GM19452 (cell line): ENCODE results near the gene ATP5F1D.
"Not testable (repeated sequence)": the region's sequence is repeated elsewhere in the genome, so short reads cannot be mapped to it uniquely, and the experiment has no call there.

Experiments
- ATAC-seq: cut with Tn5 transposase; IDR thresholded peaks from one replicate; pipeline ENCODE4 v1.9.1; 2021; ENCODE audit not compliant: unreplicated experiment

The ATP5F1D gene

DNA sequence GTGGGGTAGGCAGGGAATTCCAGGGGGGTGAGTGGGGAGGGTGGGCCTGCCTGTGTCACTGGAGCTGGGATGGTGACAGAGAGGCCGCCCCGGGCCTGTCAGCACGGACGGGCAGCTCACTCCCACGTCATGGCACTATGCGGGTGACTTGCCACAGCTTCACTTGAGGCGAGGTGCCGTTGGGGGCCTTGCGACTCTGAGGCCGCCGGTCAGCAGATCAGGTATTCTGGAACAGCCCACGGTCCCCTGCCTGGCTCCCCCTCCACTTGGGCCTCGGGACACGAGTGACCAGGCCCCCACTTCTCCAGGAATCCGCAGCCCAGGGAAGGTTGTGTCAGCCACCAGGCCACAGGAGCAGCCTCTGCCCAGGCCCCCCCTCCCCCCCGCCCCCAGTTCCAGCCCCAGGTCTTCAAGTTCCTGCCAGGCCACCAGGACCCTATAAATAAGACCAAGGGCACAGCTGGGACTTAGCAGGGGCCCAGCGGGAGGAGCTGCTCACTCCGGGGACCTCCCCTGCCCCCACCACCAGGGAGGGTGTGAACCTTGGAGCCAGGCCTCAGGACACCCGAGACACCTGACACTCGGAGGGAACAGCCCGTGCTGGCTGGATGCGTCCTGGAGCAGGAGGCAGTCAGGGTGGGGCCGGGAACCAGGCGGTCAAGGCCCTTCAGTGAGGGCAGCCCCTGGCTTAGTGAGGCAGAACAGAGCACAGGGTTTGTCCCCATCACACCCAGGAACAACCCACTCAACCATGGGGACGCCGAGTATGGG, 4.1 kb downstream of the ATP5F1D start:
- no peak for ATAC-seq

DNA sequence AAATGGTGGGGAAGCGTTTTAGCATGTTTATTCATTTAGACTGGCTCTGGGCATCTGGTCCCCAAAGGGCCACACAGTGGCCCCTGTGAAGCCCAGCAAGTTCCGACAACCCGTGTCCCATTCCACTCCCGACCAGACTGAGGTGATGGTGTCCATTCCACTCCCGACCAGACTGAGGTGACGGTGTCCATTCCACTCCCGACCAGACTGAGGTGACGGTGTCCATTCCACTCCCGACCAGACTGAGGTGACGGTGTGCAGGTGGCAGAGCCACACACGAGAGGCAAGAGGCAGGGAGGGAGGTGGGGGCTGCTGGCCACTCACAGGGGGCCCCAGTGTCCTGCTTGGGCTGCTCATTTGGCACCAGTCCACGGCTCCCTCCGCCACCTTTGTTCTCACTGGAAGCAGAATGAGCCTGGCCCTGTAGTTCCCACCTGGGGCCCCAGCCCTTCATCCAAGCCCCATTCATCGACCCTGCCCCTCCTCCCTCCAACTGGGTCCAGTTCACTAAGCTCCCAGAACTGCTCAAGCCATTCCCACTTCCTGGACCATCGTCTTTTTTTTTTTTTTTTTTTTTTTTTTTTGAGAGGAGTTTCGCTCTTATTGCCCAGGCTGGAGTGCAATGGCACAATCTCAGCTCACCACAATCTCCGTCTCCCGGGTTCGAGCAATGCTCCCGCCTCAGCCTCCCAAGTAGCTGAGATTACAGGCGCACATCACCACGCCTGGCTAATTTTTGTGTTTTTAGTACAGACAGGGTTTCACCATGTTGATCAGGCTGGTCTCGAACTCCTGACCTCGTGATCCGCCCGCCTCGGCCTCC, 4.9 kb downstream of the ATP5F1D start:
- ATAC-seq: not testable (repeated sequence)

DNA sequence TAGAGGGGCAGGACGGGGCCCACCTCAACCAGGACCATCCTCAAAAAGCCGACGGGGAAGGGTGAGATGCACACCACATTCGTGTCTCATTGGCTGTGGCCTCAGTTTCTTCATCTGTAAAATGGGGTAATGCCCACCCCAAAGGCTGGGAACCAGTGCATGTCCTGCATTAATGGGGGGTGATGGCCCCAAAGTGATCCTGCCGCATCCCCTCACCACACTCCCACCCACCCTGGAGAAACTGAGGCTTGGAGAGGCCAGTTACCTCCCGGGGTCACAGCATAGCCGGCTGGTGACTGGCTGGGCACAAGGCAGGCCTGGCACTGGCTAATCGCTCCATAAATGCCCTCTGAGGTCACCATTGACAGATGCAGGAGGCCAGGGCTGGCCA, 6.2 kb downstream of the ATP5F1D start:
- ATAC-seq: no peak

DNA sequence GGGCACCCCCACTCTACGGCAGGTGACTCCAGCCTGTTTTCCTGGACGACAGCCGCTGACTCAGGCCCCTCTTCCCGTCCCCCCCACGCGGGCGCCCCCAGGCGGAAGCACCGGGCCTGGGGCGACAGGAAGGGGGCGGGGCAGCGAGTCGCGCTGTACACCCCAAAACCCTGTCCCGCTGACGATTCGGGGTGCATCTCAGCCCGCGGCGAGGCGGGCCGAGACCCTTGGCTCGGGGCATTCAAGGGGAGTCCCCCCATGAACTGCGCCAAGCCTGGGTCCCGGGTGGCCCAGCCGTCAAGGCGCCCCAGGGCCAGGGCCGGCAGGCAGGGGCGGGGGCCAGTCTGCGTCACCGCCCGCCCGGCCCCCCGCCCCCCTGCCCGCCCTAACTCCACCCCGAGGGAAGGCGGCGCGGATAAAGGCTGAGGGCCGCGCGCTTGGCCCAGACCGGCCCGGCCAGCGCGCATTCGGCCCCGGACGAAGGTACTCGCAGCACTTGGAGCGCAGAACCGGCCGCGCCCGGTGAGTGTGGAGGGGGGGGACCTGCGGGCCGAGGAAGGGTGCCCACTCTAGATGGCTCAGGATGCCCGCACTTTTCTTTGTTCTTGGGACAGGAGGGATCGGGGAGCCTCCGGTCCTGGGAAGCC, 6.7 kb downstream of the ATP5F1D start, which contains the start of gene MIDN:
Gene MIDN (plus strand): TSS at position 445 of the 647 bp plus-strand sequence. CDS start 1,714 bp downstream, outside the sequence.
- ATAC-seq: peak; percentile 15

DNA sequence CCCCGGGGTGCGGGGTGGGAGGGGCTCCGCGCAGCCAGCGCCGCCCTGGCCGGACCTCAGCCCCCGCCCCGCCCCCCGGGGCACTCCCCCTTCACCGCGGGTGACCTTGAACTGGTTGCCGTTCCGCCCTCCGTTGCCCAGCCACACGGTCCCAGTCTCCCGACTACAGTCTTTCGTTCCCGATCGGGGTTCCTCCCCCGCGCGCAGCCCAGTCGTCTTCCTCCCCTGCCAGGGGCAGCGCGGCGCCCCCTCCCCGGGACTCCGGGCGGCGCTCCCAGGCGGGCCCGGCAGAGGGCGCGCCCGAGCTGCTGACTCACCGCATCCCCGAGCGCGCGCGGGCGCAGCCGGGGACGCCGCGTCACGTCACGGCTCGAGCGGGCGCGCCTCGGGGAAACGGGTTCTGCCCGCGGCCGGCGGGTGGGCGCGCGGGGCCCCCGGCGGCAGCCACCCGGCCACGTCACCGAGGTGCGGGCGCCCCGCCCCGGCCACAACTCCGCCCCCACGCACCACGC, 7.3 kb downstream of the ATP5F1D start:
- ATAC-seq: peak; percentile 24

DNA sequence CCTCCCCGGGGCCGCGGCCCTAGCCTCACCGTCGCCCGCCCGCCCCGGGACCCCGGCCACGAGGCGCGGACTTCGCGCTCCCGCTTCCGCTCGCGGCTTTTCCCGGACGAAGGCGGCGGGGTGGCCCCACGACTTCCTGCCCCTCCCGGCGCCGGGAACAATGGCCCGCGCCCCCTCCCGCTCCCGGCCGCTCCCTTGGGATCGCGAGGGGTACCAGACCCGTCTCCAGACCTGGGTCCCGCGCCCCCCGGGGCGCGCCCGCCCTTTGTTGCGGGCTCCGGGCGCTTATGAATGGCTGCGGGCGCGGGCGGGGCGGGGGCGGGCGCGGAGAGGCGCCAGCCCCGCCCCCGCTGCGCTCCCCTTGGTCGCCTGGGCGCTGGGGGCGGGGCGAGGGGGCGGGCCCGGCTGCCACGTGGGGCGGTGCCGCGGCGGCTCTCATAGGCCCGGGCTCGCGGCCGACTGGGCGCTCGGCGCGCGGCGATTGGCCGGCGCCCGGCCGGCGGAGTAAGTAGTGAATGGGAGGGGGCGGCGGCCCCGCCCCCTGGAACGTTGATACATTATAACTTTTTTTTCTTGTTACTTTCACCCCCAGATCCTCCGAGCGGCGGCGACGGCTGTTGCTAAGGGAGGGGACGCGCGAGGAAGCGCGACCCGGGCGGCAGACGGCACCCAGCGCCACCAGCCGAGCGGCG, 7.9 kb downstream of the ATP5F1D start:
- ATAC-seq: peak; percentile 42

DNA sequence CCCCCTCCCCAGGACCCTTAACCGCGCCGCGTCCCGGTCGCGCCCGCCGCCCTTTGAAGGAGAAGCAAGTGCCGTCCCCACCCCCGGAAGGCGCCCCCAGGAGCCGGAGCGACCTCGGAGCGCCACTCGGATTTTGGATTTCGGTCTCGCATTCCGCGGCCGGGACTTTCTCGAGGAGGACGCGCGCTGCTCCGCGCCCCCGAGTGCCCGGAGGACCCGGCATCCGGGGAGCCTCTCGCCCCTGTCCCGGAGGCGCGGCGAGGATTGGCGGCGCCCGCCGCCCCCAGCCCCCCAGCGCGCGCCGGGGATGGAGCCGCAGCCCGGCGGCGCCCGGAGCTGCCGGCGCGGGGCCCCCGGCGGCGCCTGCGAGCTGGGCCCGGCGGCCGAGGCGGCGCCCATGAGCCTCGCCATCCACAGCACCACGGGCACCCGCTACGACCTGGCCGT, 8.5 kb downstream of the ATP5F1D start:
- ATAC-seq: no peak

DNA sequence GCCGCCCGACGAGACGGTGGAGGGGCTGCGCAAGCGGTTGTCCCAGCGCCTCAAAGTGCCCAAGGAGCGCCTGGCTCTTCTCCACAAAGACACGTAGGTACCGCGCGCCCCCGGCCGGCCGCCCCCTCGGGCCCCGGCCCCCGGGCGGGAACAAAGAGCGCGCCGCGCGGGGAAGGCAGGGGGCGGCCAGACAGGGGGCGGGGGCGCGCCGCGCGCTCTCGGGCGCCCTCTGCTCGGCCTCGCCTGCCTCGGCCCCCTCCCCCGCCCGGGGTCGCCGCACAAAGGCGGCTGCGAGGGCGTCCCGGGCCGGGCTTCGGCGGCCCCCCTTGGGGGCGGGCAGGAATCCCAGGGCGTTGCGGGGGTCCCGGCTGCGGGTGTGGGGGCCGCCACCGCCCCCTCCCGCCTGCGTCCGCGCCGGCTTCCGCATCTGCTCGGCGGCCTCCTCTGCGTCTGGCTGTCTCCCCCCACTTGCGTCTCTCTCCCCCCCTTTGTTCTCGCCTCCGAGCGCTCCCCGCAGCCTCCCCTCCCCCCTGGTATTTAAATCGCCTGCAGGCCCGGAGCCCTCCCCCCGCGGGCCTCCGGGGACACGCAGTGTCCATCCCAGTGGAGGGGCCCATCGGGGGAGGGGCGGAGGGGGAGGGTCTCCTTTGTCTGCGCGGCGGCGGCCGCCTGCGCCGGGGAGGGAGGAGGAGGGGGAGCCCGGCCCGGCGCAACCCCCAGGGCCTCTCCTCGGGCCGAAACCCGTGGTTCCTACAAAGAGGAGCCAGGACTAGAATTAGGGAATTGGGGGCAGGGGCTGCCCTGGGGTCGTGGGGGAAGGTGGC, 9.1 kb downstream of the ATP5F1D start:
- ATAC-seq: no peak

DNA sequence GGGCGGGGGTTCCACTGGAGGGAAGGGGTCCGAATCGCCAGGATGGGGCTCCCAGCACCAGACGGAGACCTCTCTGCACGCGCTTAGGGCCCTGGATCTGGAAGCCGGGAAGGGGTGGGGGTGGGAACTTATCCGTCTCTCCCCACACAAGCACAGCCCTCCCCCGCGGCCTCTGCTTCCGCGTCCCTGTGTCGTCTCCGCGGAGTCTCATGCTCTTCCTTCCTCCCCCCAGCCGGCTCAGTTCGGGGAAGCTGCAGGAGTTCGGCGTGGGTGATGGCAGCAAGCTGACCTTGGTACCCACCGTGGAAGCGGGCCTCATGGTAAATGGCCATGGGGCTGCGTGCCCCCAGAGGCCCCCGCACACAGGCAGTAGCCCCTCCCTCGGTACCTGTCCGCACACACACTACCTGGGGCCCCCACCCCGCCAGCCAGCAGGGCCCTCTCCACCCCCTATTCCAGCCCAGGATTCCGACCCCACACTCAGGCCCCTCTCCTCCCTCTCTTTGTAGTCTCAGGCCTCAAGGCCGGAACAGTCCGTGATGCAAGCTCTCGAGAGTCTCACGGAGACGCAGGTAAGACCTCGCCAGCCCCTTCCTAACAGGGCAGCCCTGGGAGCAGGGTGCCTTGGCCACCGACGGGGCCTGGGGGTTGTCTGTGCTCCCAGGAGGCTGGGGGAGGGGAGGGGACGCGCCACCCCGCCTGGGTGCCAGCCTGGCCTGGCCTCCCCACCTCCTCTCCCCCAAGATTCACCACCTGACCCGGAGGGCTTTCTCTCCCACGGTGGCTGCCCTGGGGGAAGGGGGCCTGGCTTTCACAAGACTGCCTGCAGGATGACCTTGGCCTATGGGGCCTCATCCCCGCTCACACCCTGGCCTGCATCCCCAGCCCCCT, 10.0 kb downstream of the ATP5F1D start:
- ATAC-seq: no peak

DNA sequence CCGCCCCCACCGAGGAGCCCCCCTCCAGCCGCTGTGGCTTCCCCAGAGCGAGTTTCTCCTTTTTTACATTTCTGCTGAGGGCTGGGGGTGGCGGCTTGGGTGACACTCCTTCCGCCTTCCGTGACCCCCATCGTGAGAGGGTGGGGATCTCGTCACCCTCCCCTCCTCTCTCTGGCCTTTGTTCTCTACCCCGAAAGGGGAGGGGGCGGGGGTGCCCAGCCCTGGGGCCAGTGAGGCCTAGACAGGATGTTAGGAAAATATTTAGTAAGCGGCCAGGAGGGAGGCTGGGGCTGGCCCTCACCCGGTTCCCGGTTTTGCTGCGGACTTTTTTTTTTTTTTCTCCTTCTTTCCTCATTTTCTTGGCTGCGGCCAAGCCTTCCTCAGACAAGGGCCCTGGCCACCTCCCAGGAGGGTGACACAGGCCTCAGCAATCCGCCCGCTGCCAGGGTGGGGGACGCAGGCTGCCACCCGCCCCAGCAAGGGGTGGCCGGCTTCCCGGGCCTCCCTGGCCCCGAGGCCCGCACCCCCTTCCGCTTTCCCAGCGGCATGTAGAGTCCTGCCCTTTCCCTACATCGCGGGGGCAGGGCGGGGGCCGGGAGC, 10.8 kb downstream of the ATP5F1D start:
- no peak for ATAC-seq

DNA sequence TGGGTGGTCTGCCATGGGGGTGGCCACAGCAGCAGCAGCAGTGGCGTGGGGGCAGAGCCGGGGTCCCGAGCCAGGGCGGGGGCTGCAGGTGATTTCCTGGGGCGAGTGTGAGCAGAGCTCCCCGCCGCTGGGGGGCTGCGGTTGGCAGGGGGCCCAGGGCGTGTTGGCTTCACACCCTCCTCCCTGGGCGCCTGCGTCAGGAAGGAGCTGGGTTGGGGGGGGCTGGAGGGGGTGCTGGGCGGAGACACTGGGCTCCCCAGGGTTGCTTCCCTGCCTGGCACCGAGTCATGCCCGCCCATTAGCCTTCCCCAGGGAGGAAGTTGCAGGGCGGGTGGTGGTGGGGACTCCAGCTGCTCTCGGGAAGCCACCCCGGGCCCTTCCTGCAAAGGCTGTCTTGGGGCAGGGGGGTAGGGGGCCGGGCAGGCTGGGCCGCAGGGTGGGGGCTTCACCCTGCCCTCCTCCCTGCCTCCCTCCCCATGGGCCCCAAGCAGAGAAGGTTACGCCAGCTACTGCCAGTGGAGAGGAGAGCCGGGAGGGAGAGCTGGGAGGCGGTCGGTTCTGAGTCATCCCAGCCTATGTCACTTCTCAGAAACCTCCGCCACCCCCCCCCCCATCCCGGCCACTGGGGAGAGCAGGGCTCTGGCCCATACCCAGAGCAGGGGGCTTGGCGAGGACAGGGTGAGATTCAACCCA, 11.4 kb downstream of the ATP5F1D start:
- no peak for ATAC-seq

DNA sequence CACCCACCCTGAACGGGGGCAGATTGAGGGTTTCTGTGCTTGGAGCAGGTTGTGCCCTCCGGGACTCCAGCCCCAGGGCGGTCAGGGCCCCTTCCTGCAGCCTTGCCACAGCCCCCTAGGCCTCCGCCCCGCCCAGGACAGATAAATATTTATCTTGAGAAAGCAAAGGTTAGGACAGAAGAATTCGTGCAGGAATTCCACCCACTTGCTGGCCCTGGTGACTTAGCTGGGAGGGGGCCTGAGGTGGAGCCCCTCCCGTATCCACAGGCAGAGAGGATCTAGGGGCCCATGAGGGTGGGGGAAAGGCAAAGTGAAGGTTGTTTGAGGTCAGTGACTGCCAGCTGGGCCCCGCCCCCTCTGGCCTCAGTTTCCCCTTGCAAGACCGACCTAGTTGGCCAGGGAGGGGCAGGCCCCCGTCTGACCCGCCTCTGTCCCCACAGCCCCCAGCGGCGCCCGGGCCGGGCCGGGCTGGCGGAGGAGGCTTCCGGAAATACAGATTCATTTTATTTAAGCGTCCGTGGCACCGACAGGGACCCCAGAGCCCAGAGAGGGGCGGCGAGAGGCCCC, 12.0 kb downstream of the ATP5F1D start:
- ATAC-seq: no peak

DNA sequence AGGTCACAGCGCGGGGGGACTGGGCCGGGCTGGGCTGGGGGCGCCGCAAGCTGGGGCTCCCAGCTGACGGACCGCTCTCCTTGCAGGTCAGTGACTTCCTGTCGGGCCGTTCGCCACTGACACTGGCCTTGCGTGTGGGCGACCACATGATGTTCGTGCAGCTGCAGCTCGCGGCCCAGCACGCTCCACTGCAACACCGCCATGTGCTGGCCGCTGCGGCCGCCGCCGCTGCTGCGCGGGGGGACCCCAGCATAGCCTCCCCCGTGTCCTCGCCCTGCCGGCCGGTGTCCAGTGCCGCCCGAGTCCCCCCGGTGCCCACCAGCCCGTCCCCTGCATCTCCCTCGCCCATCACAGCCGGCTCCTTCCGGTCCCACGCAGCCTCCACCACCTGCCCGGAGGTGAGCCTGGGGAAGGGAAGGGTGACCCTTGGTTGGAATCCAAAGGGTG, 12.6 kb downstream of the ATP5F1D start:
- ATAC-seq: no peak

DNA sequence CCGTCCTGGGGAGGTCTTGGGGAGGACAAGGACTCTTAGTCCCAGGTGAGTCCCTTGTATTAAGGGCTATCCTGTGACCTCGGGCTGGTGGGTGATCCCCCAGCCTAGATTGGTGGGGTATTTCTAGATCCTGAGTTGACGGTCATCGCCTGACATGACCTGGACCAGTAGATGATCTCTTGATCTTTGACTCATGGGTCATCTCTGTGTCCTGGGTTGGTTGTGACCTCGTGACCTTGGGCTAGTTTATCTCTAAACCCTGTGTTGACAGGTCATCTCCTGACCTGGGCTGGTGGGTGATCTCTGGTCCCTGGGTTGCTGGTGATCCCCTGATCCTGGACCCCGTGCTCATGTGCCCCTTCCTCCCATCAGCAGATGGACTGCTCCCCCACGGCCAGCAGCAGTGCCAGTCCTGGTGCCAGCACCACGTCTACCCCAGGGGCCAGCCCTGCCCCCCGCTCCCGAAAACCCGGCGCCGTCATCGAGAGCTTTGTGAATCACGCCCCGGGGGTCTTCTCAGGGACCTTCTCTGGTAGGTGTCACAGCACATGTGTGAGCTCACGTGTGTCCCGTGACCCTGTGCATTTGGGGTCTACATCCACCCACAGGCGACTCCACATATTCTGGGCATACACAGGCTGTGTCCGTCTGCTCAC, 13.1 kb downstream of the ATP5F1D start:
- ATAC-seq: no peak

DNA sequence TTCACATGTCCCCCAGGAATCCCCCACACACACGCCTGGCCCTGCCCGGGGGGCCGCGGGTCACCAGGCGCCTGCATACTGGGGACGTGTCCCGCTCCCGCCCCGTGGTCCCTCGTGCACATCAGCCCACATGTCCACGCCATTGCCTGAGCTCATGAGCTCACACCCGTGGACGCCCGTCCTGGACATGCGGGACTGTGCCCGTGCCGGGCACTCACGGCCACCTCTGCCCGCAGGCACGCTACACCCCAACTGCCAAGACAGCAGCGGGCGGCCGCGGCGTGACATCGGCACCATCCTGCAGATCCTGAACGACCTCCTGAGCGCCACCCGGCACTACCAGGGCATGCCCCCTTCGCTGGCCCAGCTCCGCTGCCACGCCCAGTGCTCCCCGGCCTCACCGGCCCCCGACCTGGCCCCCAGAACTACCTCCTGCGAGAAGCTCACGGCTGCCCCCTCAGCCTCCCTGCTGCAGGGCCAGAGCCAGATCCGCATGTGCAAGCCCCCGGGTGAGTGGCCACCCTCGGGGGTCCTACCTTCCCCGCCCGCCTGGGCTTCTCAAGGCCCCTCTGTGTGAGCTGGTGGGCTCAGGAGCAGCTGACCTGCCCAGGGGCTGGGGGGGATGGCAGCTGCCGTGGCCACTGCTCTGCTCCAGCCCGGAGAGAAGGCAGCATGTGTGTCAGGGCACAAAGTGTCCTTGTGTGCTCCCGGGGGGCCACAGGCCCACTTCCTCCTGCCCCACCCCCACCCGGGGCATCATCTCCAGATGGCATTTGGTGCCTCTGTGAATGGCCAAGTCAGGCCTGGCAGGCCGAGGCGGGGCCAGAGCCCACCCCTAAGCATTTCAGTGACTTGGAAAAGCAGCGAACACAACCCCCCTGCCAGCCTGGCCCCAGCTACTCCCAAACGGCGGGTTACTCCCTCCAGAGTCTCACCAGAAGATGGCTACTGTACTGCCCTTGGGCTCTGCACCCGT, 13.9 kb downstream of the ATP5F1D start:
- ATAC-seq: no peak
